Activated CD8-positive, alpha-beta memory T cell treated with anti-CD3 and anti-CD28 coated beads for 4 hours (primary cell): ENCODE measurements around the gene IMPDH1.

Experiments
- DNase-seq, 2 donors: peaks; one replicate each; pipeline ENCODE4 v3.0.0-alpha.2; 2020; ENCODE audit warnings: low read depth in 2 of 2

The IMPDH1 gene

DNA sequence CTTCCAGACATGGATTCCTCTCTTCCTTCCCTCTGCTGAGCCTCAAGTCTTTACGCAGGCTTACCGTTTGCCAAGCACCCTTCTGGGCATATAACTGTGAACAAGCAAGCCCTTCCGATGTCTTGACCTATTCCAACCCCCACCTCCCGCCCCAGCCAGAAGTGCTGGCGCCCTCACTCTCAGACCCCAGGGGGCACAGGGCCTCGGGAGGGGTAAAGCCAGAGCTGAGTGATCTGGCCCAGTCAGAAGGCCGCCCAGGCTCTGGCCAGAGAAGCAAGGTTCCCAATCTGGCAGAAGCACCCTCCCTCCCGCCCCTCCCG lies 49.5 kb downstream of the IMPDH1 start:
- no peak for DNase-seq

DNA sequence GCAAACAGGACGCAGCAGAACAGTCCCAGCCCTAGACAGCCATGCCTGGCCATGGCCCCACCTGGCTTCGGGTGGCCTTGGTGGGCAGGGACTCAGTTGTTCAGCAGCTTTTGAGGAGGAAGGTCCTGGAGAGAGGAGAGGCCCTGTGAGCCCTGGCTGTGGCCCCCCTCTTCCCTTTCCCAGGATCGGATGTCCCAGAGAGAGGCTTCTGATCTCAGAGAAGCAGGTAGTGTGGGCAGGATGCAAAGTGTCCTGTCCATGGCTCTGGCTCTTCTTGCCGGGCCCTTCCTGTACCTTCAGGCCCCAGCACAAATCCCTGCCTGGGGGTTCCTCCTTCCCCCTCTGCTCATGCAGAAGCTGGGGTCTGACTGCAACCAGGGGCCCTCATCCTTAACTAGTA lies 49.8 kb downstream of the IMPDH1 start:
- DNase-seq: no peak

DNA sequence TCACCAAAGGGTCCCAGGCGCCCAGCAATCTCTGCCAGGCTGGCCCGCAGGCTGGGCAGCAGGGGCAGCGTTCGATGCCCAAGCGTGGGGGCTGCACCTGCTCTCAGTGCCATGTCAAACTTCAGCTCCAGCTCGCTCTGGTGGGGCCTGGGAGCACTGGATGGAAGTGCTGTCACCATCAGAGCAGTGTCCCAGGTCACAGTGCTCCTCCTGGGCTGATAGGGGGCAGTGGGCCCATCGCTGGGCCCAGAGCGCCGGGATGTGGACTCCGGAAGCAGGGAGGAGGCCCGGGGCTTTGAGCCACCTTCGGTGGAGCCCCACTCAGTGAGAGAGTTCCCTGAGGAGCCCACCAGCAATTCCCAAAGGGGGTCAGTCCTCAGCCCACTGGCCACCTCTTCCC lies 50.4 kb downstream of the IMPDH1 start:
- no peak for DNase-seq

DNA sequence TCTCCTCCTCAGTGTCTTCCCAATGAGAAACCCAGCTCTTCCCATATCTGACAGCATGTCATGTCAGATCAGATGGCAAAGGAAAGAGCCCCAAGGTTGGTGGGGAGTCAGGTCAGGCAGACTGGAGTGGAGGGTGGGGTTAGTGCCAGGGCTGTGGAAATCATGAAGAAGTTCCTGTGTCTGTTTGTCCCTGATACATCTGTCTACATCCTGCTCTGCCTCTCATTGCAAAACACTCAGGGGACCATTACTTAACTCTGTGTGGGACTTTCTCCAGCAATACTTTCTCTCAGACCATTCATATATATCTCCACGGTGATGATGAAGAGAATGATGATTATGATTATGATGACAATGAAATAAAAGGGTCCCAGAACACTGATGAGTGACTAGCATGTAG lies 51.5 kb downstream of the IMPDH1 start:
- DNase-seq: no peak

DNA sequence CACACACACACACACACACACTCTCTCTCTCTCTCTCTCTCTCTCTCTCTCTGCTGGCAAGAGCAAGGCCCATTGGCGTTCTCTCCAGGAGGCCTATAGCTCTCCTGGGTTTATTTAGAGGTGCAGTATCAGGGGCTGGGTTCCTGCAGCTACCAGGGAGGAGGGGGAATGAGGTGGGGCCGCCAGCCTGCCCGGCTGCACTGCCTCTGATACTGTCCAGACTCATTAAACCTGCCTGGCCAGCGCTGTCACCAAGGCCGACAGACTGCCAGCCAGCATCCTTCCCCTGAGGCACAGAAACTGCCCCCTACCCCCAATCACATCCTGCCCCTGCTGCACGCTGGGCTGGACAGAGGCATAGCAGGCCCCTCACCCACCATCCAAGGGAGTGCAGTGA lies 52.6 kb downstream of the IMPDH1 start:
- DNase-seq: no peak

DNA sequence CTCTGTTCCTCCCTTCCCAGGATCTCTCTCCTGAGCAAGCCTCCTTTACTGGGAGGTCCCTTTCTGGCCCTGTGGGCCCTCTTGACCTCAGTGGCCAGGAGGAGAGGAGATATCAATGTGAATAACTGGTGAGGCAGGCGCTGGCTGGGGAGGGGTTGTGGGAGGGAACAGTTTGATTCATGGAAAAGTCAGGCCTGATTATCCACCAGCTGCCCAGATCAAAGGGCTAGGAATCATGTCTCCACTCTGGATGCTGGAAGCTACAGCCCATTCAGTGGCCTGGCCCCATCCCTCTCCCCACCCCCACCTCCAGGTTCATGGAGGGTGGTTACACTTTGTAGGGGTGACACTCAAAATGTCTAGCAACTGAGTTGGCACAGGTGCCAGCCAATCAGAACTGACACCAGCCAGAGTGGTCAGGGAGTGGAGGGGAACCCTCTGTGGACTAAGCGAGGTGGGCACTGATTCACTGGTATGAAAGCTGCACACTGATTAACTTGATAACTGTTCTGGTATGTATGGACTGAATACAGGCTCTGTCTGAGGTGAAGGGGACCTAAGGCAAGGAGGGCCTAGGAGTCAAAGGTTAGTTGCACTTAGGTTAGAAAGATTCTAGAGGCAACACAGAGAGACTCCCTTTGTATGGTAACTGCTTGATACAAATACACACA lies 53.1 kb downstream of the IMPDH1 start:
- DNase-seq: no peak

DNA sequence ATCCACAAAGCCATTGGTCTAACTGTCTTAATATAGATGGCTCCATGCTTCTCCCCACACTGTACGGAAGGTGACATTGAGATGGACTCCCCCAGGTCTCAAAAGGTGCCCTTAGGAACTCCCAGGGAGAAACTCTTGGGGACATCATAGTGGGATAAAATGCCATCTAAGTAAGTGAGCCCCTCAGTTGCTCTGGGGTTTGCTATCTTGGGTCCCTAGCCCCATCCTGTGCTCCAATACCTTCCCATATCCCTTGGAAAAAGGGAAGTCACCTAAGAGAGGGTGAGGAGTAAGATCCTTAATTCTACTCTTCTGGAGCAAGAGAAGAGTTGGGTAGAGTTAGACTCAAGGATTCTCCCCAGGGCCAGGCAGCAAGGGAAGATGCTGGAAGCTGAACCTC lies 56.2 kb downstream of the IMPDH1 start:
- DNase-seq: no peak

DNA sequence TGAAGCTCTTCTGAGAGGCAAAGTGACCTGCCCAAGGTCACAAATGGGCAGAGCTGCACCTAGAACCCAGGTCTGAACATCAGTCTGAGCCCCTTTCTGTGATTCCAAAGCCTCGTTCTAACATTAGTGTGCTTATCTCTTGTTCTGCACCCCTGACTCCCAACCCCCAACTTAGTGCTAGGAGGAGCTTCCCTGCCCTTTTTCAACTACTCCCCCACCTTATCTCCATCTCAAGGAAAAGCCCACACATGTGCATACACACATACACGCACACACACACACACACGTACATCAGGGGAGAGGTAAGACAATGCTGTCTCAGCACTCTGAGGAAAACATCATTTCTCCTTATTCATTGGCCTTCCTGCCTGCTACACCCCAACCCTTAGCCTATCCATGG lies 56.6 kb downstream of the IMPDH1 start:
- DNase-seq: no peak

DNA sequence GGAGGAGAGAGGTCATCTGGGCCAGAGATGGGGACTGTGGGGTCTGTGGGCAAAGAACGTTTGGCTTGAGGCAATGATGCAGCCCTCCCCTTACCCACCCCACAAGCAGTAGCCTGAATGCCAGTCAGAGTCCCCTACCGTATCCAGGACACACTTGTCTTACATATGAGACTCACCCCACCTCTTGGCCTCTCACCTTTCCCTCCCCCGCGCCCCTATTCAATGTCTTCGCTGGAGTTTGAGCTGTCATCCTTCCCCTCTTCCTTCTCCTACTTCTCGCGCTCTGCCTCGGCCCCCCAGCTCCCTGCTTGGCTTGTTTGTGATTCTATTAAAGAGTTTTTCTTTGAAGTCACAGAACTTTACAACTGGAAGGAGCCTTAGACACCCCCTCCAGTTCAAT lies 57.1 kb downstream of the IMPDH1 start:
- DNase-seq: no peak

DNA sequence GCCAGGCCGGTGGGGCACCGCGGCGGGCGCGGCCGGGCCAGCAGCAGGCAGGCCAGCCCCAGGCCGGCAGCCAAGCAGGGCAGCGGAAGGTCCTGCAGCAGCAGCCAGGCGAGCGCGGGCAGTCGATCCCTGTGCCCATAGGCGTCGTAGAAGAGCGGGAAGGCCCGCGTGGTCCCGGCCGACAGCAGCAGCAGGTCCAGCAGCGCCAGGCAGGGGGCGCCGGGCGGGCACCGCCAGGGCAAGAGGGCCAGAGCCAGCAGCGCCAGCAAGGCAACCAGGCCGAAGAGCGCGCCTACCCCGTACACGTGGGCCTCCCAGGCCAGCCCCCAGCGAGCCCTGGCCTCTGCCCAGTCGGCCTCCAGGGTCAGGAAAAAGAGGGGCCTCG lies 57.6 kb downstream of the IMPDH1 start:
- no peak for DNase-seq

DNA sequence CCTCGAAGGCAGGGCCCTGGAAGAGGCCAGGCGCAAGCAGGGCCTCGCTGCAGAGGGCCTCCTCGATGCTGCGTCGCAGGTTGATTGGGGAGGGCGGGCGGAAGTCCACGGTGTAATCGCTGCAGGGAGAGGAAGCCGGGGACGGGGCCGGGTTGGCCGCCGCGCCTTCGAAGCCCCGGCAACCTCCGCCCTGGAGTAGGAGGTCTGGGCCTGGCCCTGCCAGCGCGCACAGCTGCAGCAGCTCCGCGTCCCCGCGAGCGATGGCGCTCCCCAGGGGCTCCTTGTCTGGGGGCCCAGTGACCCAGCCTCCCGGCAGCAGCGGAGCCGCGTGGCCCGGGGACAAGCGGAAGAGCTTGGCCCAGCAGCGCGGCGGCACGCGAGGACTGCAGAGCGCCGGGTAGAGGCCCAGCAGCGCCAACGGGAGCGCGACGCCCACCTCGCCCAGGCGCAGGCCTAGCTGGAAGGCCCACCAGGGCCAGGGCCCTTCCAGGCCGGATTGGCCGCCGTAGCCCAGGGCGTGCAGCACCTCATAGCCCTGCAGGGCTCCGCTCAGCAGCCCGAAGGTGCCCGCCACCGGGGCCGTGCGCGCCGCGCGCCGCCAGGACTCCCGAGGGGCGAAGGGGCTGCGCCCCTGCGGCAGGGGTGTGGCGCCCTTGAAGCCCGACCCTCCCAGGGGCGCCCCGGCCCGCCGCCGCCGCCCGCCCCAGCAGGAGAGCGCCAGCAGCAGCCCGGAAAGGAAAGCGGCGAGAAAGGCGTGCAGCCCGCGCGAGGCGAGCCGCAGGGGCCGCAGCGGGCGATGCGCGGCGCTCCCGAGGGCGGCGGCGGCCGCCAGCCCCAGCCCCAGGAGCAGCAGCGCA lies 58.3 kb downstream of the IMPDH1 start:
- DNase-seq: no peak

DNA sequence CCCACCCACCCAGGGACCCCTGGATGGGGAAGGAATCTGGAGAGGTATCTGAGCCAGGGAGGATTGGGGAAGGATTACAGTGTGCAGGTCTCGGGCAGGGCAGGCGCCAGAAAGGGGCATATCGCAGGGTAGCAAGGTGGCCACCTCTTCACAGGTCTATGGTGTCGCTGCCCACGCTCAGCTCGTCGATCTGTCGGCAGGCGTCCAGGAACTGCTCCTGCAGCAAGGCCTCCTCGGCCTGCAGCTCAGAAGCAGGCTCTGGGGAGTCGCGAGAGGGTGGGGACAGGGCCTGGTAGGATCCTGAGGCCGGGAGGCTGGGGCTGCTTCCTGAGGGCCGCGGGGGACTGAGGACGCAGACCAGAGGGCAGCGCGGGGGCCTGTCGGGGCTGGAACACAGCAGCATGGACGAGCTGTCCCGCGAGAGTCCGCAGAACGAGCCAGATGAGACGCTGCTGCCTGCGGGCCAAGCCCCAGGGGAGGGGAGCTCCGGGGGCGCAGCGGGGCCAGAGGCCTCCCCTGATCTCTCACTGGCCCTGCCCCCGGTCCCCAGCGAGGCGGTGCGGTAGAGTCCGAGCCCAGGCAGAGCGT lies 59.0 kb downstream of the IMPDH1 start:
- no peak for DNase-seq

DNA sequence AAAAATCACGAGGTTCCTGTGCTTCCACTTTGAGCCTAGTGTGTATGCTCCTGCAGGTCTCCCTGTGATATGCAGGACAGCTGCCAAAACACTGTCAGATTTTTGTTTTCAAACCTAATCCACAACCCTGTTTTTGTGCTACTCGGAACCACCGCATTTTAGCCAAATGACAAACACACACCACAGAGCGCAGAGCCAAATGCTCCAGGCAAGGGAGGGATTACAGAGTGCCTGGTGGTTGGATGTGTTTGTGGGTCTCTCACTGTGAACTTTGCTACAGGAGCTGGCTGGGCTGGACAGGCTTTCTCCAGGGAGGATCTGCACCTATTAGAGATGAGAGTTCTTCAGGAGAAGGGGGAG lies 60.3 kb downstream of the IMPDH1 start:
- DNase-seq: no peak

DNA sequence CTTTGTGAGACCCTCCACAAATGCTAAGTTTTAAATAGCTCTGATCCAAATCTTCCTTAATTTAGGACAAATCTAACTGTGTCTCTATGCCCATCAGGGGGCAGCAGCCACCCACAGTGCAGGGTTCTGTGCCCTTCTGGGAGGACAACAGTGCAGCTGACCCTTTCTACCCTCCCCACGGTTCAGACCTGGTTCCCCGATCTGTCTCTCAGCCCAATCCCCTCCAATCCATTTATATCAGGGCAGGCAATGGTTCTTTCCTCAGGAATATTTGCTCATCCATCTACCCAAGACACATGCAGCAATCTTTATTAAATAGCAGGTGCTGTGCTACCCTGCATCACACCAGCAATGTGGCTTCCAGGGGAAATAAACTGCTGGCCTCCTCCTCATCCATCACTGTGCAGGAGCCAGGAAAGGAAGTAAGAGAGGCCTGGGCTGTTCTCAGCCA lies 62.1 kb downstream of the IMPDH1 start:
- no peak for DNase-seq

DNA sequence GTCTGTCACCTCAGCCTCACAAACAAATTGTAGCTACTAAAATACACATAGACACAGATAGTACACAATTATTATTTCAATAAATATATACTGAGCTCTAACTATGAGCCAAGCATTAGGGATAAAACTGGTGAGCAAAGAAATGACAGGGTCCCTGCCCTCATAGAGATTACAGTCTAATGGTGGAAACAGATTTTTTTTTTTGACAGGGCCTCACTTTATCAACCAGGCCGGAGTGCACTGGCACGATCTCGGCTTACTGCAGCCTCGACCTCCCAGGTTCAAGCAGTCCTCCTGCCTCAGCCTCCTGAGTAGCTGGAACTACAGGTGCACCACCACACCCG lies 65.4 kb downstream of the IMPDH1 start:
- no peak for DNase-seq

DNA sequence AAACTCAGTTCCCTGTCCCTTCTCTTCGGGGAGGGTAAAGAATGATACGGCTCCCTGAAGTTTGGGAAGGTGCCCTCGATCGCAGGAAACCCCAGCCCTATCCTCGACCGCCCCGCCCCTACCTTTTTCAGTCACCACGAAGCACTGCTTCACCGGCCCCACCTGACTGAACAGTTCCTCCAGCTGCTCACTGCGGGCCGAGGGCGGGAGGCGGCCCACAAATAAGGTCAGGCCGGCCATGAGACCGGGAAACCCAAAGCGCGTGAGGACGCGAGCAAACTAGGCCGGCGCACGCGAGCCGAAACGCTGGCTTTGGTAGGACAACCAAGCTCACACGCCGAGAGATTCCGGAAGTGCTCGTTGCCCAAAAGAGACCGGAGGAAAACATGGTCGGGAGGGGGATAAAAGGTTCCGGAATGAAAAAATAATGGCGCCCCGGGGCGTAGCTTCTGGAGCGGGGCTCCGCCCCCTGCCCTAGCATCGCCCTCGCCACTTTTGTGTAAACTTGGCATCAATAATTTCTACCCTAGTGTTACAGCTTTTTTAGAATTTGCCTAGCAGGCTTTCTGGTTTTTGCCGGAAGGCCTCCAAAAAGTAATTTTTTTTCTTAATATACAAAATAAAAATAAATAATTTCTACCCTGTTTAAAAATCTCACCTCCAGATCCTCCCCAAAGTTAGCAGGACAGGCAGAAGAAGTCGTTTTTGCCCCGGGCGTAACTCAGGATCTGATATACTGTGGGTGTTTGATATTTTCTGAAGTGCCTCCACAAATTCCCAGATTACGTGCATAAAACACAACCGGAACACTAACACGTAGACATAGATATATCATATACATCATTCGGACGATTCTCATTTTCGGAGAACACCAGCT lies 66.0 kb downstream of the IMPDH1 start, which contains the start of gene RBM28:
RBM28 (minus strand) TSS at position 355 of the 877 bp plus-strand sequence; CDS start at position 240, 115 bp downstream.
- DNase-seq: peak; percentile 65
